IMR-90 (cell line): ENCODE measurements around the gene CERS4. TPM values are rescaled to one million over a fixed set of nuclear protein-coding genes. Genes with fewer than 3 reads are reported as not detected.
"Not testable (repeated sequence)": the region's sequence is repeated elsewhere in the genome, so short reads cannot be mapped to it uniquely, and the experiment has no call there.

ENCODE experiments used
- ATAC-seq: fragments of 200-7000 bp; cut with Tn5 transposase; 2 replicates; pipeline ENCODE4 v1.9.1; 2020; ENCODE audit warnings: low read depth, mild to moderate bottlenecking, moderate library complexity
- BruUV-seq: library from RNA; stranded (reverse); fragments of 400-500 nt; replicated peaks from 2 replicates; lab custom pipeline; 2021; lab: Mats Ljungman, UMichigan
- CTCF ChIA-PET: fragments of 300-600 bp; formaldehyde crosslinking; extraction: SDS; loops from one replicate; lab custom pipeline; 2021; ENCODE audit warnings: antibody characterized with exemption; lab: Yijun Ruan, JAX
- POLR2A ChIA-PET: fragments of 300-600 bp; sonication (Branson Sonifier 250); formaldehyde crosslinking; loops from one replicate; lab custom pipeline; 2022; ENCODE audit warnings: antibody characterized with exemption; ENCODE audit not compliant: unreplicated experiment; lab: Charles Lee
- DNase-seq: peaks from one replicate; pipeline ENCODE4 v3.0.0; 2013
- H2AFZ ChIP-seq: replicated peaks from 2 replicates; pipeline ENCODE3; 2013; ENCODE audit warnings: low read length, mild to moderate bottlenecking; ENCODE audit not compliant: poor library complexity
- H2AK5ac ChIP-seq: 2 replicates; pipeline ENCODE4 v1.6.1; 2013; ENCODE audit warnings: low read depth, low read length, inconsistent platforms
- H2AK9ac ChIP-seq: replicated peaks from 2 replicates; pipeline ENCODE3; 2013; ENCODE audit warnings: mild to moderate bottlenecking, low read depth, low read length, moderate library complexity; ENCODE audit not compliant: poor library complexity
- H2BK120ac ChIP-seq: 2 replicates; pipeline ENCODE4 v1.6.1; 2013; ENCODE audit warnings: low read depth, low read length, inconsistent platforms
- H2BK15ac ChIP-seq: 3 replicates; pipeline ENCODE4 v1.6.1; 2013; ENCODE audit warnings: low read depth, low read length, inconsistent platforms
- H2BK20ac ChIP-seq: 2 replicates; pipeline ENCODE4 v1.6.1; 2013; ENCODE audit warnings: low read depth, mild to moderate bottlenecking, inconsistent platforms, low read length, moderate library complexity
- H2BK5ac ChIP-seq: 2 replicates; pipeline ENCODE4 v1.6.1; 2013; ENCODE audit warnings: mild to moderate bottlenecking, low read depth, low read length, inconsistent platforms; ENCODE audit not compliant: poor library complexity, severe bottlenecking
- H3K14ac ChIP-seq: replicated peaks from 2 replicates; pipeline ENCODE4 v1.6.1; 2013; ENCODE audit warnings: low read depth, low read length, inconsistent platforms
- H3K18ac ChIP-seq: 2 replicates; pipeline ENCODE4 v1.6.1; 2013; ENCODE audit warnings: low read depth, low read length, control low read depth
- H3K23ac ChIP-seq: 2 replicates; pipeline ENCODE4 v1.6.1; 2013; ENCODE audit warnings: low read depth, low read length, inconsistent platforms
- H3K27ac ChIP-seq: 2 replicates; pipeline ENCODE4 v1.5.1; 2013; ENCODE audit warnings: mild to moderate bottlenecking, control low read depth, low read length; ENCODE audit not compliant: insufficient read depth
- H3K27me3 ChIP-seq: 2 replicates; pipeline ENCODE4 v1.6.1; 2013; ENCODE audit warnings: low read length; ENCODE audit not compliant: control insufficient read depth, insufficient read depth
- H3K36me3 ChIP-seq: 2 replicates; pipeline ENCODE4 v1.6.1; 2013; ENCODE audit warnings: low read length, mixed read lengths; ENCODE audit not compliant: control insufficient read depth, insufficient read depth
- H3K4ac ChIP-seq: 2 replicates; pipeline ENCODE4 v1.6.1; 2013; ENCODE audit warnings: low read depth, low read length, inconsistent platforms
- H3K4me1 ChIP-seq: 2 replicates; pipeline ENCODE4 v1.6.1; 2013; ENCODE audit warnings: low read length, mixed read lengths; ENCODE audit not compliant: control insufficient read depth, insufficient read depth
- H3K4me2 ChIP-seq: 2 replicates; pipeline ENCODE4 v1.6.1; 2013; ENCODE audit warnings: low read depth, mild to moderate bottlenecking, control low read depth, low read length, moderate library complexity
- H3K4me3 ChIP-seq: 2 replicates; pipeline ENCODE4 v1.5.1; 2013; ENCODE audit warnings: low read depth, mild to moderate bottlenecking, control low read depth, low read length, moderate library complexity; ENCODE audit not compliant: insufficient read depth
- H3K56ac ChIP-seq: 2 replicates; pipeline ENCODE4 v1.6.1; 2013; ENCODE audit warnings: low read length, inconsistent platforms; ENCODE audit not compliant: insufficient read depth; ENCODE audit errors: extremely low read depth
- H3K79me1 ChIP-seq, 2 experiments: 2 replicates each; pipeline ENCODE4 v1.6.1; 2013; ENCODE audit warnings: low read length in 2 of 2, inconsistent platforms in 1 of 2, low read depth in 1 of 2
- H3K9ac ChIP-seq: 2 replicates; pipeline ENCODE4 v1.6.1; 2013; ENCODE audit warnings: low read depth, low read length, control low read depth
- H3K9me1 ChIP-seq: 2 replicates; pipeline ENCODE4 v1.6.1; 2013; ENCODE audit warnings: low read length, inconsistent platforms; ENCODE audit not compliant: insufficient read depth
- H3K9me3 ChIP-seq: 2 replicates; pipeline ENCODE4 v1.6.1; 2013; ENCODE audit warnings: low read length; ENCODE audit not compliant: control insufficient read depth, insufficient read depth
- H4K20me1 ChIP-seq: 2 replicates; pipeline ENCODE4 v1.6.1; 2013; ENCODE audit warnings: low read length, inconsistent platforms; ENCODE audit not compliant: insufficient read depth
- H4K5ac ChIP-seq: 2 replicates; pipeline ENCODE4 v1.6.1; 2013; ENCODE audit warnings: mild to moderate bottlenecking, low read depth, low read length, control low read depth
- H4K8ac ChIP-seq, 2 experiments: 2 replicates each; pipeline ENCODE4 v1.6.1; 2013; ENCODE audit warnings: low read depth in 2 of 2, low read length in 2 of 2, control low read depth in 1 of 2, inconsistent platforms in 1 of 2
- H4K91ac ChIP-seq: 2 replicates; pipeline ENCODE4 v1.6.1; 2013; ENCODE audit warnings: low read depth, low read length, inconsistent platforms; ENCODE audit not compliant: insufficient read depth
- POLR2A ChIP-seq: IDR thresholded peaks from 2 replicates; pipeline ENCODE4 v1.6.1; 2012; ENCODE audit warnings: mild to moderate bottlenecking, low read depth, low read length
- WGBS, 2 experiments: methylation state at CpG; one replicate each; pipeline versions ENCODE4 v1.1.5 to v1.1.7; 2013; ENCODE audit warnings: missing lambda C conversion rate in 2 of 2; ENCODE audit not compliant: insufficient read length in 1 of 2; ENCODE audit errors: extremely low coverage in 2 of 2; 5-methylcytosine and 5-hydroxymethylcytosine counted together
- dilution Hi-C: fragments of 300-500 bp; cut with HindIII; formaldehyde crosslinking; loops from one replicate; pipeline ENCODE4 v1.14.3; 2018; ENCODE audit warnings: low sequenced_read_pairs; ENCODE audit not compliant: unreplicated experiment
- in situ Hi-C: fragments of 300-500 bp; cut with MboI; formaldehyde crosslinking; loops from 3 replicates; pipeline ENCODE4 v1.14.3; 2019; ENCODE audit warnings: low sequenced_read_pairs, inconsistent platforms, mixed read lengths
- intact Hi-C: fragments of 100-400 bp; cut with micrococcal nuclease; formaldehyde crosslinking; loops from 2 replicates; pipeline ENCODE4 v1.10.0; 2022
- polyA plus RNA-seq, 3 experiments: library from polyadenylated mRNA; depleted of rRNA; stranded (reverse); fragments of >200 nt; gene quantifications; 2 replicates each; pipeline ENCODE4 v1.2.3, GENCODE V29; 2012; ENCODE audit warnings: low replicate concordance in 1 of 3
- total RNA-seq: library from RNA; depleted of rRNA; stranded (reverse); fragments of >200 nt; gene quantifications from 2 replicates; pipeline ENCODE4 v1.2.3, GENCODE V29; 2012

CERS4 gene
- total and polyA plus RNA-seq, 2 of the 4 experiments (the other 2 are of a cell fraction) = 3.2 to 5.7 TPM

DNA sequence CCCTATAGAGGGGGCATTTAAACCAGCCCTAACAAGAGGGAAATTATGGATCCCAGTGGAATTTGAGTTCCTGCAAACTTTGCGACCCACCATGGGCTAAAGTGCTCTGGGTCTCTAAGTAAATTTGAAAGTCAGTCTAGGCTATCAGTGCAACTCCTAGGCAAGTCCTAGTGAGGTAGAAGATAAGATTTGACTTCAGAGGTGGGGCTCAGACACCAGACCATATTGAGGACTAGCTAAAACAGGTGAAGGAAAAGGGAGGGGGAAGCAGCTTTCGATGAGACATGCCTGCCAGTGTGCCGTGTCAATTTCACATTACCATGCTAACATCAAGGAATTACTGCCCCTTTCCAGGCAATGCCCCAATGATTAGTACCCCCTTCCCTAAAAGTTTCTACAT is 60.6 kb downstream of the CERS4 start:
- no TSS peak for BruUV-seq
- no peak for TF ChIP-seq POLR2A
- Histone ChIP-seq H4K91ac (no peak overlapping the region), H4K5ac (no peak overlapping the region), H3K14ac (no peak overlapping the region), H3K4me1 (0 out of 2 replicates have a peak, but pooled peaks cover 2% of the 10 kb centered on the region), H3K9ac (no peak overlapping the region), H3K56ac (no peak overlapping the region), H3K4me3 (no peak overlapping the region), H3K36me3 (no peaks in the 10 kb centered on the region), H3K79me1 (no peaks in the 10 kb centered on the region), H4K8ac (no peak overlapping the region), H3K9me3 (no peaks in the 10 kb centered on the region), H2AK5ac (no peak overlapping the region), H3K23ac (no peak overlapping the region), H2BK20ac (no peak overlapping the region), H3K27ac (no peak overlapping the region), H3K9me1 (no peaks in the 10 kb centered on the region), H4K20me1 (no peaks in the 10 kb centered on the region), H3K27me3 (no peaks in the 10 kb centered on the region), H2BK15ac (no peak overlapping the region), H2BK120ac (no peak overlapping the region), H2AFZ (no peak overlapping the region), H2BK5ac (no peak overlapping the region), H3K4ac (no peak overlapping the region), H3K18ac (no peak overlapping the region), H2AK9ac (no peak overlapping the region), H3K4me2 (no peak overlapping the region)
- in situ Hi-C loops = no loop called here
- POLR2A ChIA-PET = no interaction called here
- 80% methylated on average over 1 of the region's 3 CpGs; no CpG with 5 or more reads in 1 of the 2 experiments for WGBS, 2 experiments
- intact Hi-C loops = loop anchor here (10.0 kb wide), 1 partner anchor 315 kb away; no protein-coding TSS in a partner anchor
- CTCF ChIA-PET = no interaction called here
- ATAC-seq = no peak
- dilution Hi-C loops = no loop called here
- DNase-seq = no peak

DNA sequence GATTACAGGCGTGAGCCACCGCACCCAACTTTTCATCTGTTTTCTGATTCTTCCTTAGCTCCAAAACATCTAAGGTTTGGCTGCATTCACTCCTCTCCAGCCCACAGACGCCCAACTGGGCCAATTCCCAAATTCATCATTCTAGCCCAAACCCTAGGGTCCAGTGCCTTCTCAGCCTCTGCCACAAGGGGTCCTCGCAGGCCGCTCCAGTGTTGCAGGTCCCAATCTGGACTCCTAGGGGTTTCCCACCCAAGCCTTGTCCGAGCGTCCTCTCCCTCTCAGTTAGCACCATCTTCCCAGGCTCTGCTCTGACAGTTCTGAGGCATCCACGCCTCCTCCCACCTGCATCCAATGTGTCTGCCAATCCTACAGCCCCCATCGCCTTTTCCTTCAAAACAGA is 67.3 kb downstream of the CERS4 start:
- H3K18ac ChIP-seq, H2AK9ac ChIP-seq, H3K27ac ChIP-seq, H4K8ac ChIP-seq, H3K9ac ChIP-seq, H3K4ac ChIP-seq, dilution Hi-C loops, H3K23ac ChIP-seq, H4K5ac ChIP-seq, H4K20me1 ChIP-seq, H3K14ac ChIP-seq, H3K36me3 ChIP-seq, H2AK5ac ChIP-seq, POLR2A ChIA-PET, H3K4me1 ChIP-seq, H3K56ac ChIP-seq, DNase-seq, H2AFZ ChIP-seq, intact Hi-C loops, H2BK15ac ChIP-seq, H3K79me1 ChIP-seq, H2BK20ac ChIP-seq, CTCF ChIA-PET, BruUV-seq, in situ Hi-C loops, H3K4me2 ChIP-seq, H3K9me3 ChIP-seq, H4K91ac ChIP-seq, H3K9me1 ChIP-seq, H3K4me3 ChIP-seq, H2BK120ac ChIP-seq, H3K27me3 ChIP-seq, H2BK5ac ChIP-seq: not testable (repeated sequence)
- peak; percentile 90 for ATAC-seq
- no CpG with 5 or more reads among the region's 9 CpGs for WGBS, 2 experiments
